22Rv1 (cell line): ENCODE measurements around the gene SLC6A19.

Source experiments
- H3K27ac ChIP-seq: fragments of 450-650 bp; 2 replicates; pipeline ENCODE4 v1.5.1; 2017
- ZFX ChIP-seq: fragments of 450-650 bp; IDR thresholded peaks from 2 replicates; pipeline ENCODE4 v1.6.1; 2017; ENCODE audit warnings: antibody characterized with exemption, borderline replicate concordance
- TF ChIP-seq, protein P1 (sequence below): fragments of 450-650 bp; IDR thresholded peaks from 2 replicates; pipeline ENCODE4 v1.5.1; 2017; ENCODE audit warnings: mild to moderate bottlenecking

Gene SLC6A19

DNA sequence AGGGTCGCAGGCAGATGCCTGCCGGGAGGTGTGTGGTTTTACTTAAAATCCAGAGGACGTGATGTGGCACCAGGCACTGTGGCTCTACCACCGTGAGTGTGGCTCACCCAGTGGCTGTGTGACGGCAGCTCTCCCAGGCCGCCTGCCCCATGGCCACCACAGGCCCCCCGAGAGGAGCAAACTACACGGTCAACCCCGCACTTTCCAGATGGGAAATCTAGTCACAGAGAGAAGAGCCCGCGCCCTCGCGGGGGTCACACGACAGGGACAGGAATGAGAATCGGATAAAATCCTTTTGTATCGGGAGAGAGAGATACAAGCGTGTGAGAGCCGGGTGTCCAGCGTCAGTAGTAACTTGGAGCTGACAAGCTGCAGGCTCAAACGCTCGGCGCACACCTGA is 69.0 kb downstream of the SLC6A19 start:
- no peak overlapping the region for H3K27ac ChIP-seq
- no peak for TF ChIP-seq ZFX
- TF ChIP-seq, protein P1, sequence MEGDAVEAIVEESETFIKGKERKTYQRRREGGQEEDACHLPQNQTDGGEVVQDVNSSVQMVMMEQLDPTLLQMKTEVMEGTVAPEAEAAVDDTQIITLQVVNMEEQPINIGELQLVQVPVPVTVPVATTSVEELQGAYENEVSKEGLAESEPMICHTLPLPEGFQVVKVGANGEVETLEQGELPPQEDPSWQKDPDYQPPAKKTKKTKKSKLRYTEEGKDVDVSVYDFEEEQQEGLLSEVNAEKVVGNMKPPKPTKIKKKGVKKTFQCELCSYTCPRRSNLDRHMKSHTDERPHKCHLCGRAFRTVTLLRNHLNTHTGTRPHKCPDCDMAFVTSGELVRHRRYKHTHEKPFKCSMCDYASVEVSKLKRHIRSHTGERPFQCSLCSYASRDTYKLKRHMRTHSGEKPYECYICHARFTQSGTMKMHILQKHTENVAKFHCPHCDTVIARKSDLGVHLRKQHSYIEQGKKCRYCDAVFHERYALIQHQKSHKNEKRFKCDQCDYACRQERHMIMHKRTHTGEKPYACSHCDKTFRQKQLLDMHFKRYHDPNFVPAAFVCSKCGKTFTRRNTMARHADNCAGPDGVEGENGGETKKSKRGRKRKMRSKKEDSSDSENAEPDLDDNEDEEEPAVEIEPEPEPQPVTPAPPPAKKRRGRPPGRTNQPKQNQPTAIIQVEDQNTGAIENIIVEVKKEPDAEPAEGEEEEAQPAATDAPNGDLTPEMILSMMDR, result no peak

DNA sequence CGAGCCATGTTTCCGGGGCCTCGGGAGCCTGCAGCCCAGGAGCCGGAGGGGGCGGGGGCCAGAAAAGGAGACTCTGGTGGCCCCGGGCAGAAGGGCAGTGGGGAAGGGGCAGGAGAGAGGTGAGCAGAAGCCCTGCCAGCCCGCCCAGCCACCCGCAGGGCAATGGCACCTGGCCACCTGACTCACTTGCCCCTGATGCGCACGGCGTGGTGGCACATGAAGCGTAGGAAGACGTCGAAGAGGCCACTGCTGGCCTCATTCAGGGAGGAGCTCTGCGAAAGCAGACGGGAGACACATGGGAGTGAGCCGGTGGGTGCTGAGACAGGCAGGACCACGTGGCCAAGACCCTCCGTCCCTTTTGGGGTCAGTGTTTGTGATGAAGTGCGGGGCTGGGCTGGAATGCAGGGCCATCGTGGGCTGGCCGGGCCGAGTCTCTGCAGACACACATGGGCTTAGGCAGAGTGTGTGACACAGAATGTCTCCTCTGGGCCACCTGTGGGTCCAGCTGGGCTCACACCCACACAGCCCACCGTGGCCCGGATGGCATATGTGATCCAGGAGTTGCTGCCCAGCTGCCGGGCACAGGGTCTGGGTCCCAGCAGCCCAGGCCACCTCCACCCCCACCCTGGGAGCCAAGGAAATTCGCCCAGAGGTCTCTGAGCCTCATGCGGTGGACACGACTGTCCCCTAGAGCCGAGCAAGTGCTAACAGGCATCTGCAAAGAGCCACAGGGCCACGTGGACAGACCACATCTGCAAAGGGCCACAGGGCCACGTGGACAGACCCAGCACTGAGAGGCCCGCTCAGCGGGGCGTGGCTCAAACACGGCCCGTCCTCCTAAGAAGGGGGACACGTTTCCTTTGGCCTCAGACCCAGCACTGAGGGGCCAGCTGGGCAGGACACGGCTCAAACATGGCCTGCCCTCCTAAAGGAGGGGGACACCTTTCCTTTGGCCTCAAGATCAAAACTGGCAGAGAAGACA is 69.8 kb downstream of the SLC6A19 start:
- H3K27ac ChIP-seq, result no peak overlapping the region
- TF ChIP-seq ZFX, result no peak
- TF ChIP-seq, protein P1, result no peak

DNA sequence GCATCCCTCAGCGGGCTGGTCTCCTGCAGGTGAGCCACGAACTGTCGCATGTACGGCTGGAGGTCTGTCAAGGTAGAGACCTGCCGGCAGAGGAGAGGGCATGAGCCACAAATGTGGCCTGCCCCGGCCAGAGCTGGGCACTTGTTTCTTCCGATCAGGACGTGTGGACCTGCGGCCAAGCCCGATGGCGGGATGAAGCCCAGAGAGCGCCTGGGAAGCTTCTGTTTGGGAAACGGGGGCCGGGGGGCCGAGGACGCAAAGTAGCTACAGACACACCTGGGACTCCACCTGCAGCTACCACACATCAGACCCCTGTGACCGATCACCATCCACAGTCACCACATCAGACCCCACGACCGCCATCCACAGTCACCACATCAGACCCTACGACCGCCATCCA is 70.8 kb downstream of the SLC6A19 start:
- no peak for TF ChIP-seq ZFX
- TF ChIP-seq, protein P1, result no peak
- no peak overlapping the region for H3K27ac ChIP-seq

DNA sequence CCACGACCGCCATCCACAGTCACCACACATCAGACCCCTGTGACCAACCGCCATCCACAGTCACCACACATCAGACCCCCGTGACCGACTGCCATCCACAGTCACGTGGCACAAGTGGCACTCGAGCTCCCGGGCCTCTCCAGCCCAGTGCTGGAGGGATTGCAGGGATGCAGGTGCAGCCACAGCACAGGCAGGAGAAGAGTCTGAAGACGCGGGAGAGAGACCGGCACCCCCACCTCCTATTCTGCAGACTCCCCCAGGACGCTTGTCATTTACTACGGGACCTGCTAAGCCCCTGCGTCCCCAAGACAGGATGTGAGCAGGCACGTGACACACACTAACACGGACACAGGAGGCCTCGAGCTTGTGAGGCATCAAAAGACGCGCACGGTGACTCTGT is 72.3 kb downstream of the SLC6A19 start:
- no peak overlapping the region for H3K27ac ChIP-seq
- no peak for TF ChIP-seq ZFX
- TF ChIP-seq, protein P1, result no peak

DNA sequence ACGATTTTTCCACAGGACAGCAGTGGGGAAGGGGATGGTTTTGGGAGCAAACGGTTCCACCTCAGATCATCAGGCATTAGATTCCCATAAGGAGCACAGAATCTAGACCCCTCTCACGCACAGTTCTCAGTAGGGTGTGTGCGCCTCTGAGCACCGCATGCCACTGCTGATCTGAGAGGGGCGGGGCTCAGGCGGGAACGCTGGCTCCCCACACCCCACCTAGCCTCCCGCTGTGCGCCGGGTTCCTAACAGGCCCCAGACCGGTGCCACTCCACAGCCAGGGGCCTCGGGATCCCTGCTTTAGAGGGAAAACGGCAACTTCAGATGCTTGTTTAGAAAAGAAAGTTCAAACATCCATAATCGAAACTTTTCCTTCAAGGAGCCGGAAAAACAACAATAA is 73.1 kb downstream of the SLC6A19 start:
- TF ChIP-seq, protein P1, result no peak
- no peak for TF ChIP-seq ZFX
- H3K27ac ChIP-seq, result no peak overlapping the region
